SW 1271 (cell line): Measurements from ENCODE around the gene ALAD.

Source experiments
- DNase-seq, 2 experiments: peaks; one replicate each; lab custom pipeline; 2025; lab: John Stamatoyannopoulos, UW

ALAD gene

GRCh38 chr9:113349066-113349444, 52.0 kb downstream of the ALAD start:
- DNase-seq, result no peak

- no peak for DNase-seq
Observed at GRCh38 chr9:113348437-113348836, 52.6 kb downstream of the ALAD start.

GRCh38 chr9:113345671-113346070, 55.4 kb downstream of the ALAD start:
- no peak for DNase-seq

GRCh38 chr9:113345190-113345589, 55.9 kb downstream of the ALAD start:
- DNase-seq, result no peak

GRCh38 chr9:113343732-113344231, 57.3 kb downstream of the ALAD start:
- DNase-seq, result no peak

- DNase-seq, result no peak
Observed at GRCh38 chr9:113341712-113342410, 59.2 kb downstream of the ALAD start.

GRCh38 chr9:113340011-113340699, 60.9 kb downstream of the ALAD start, which contains the start of gene WDR31:
TSS of gene WDR31 (minus strand) at chr9:113340275. CDS start at chr9:113332022, 8,253 bp downstream.
- DNase-seq, result peak; percentile 24 to 84

GRCh38 chr9:113337714-113338113, 63.4 kb downstream of the ALAD start:
- no peak for DNase-seq
